Measurements from ENCODE around the gene RGPD5. TPM values are rescaled to one million over a fixed set of nuclear protein-coding genes. Genes with fewer than 3 reads are reported as not detected.
"Not testable (repeated sequence)": the region's sequence is repeated elsewhere in the genome, so short reads cannot be mapped to it uniquely, and the experiment has no call there.

Gene RGPD5
- total and polyA plus RNA-seq, 8 donors = 3.5 to 160 (median 6.4) TPM

DNA sequence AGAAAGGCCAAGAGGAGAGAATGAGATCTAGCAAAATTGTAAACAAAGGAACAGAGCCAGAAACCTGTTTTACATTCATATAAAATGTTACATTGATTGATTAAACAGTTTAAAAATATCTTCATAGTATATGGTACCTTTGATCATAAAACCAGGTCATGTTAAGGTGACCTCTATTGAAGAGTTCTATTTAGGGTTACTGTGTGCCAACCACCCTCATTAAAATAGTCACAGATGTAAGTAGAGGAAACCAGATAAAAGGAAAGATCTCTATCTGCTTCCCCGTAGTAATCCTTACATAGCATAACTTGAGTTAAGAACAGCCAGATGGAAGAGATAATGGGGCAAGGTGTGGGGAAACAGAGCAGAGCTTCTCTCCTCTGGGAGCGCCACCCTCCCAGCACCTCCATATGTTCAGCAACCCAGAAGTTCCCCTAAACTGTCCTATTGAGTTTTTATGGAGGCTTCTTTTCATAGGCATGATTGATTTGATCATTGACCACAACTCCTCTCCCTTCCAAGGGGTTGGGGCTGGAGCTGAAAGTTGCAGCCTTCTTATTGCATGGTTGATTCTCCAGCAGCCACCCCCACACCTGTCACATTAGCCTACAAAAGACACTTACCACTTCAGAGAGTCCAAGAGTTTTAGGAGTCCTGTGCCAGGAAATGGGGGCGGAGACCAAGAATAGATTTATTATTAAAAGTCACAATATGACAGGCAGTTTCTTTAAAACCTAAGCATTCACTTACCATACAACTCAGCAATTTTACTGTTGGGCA, 101.2 kb downstream of the RGPD5 start:
- H3K4me3 ChIP-seq; H3K9me3 ChIP-seq; H3K27ac ChIP-seq; H3K27me3 ChIP-seq; H3K36me3 ChIP-seq; intact Hi-C loops (cut with DNase I; ENCODE audit: low total_unique reads); DNase-seq; H3K4me1 ChIP-seq: not testable (repeated sequence)
- WGBS, 5 donors = no CpG with 5 or more reads among the region's 3 CpGs

DNA sequence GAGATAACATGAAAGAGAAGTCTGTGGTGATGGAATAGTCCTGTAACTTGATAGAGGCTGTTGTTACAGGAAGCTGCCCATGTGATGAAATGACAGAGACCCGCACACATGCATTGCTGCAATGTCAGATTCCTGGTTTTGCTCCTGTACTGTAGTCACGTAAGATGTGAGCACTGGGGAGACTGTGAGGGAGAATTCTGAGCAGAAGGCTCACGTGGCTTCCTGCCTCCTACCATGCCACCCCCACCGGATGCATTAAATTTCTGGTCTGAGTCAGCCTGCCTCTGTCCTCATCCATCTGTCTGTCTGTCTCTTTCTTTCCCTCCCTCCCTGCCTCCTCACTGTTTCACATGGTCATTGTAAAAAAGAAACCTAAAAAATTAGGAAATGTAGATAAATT, 102.1 kb downstream of the RGPD5 start:
- intact Hi-C loops (cut with DNase I; ENCODE audit: low total_unique reads); H3K4me1 ChIP-seq; H3K4me3 ChIP-seq; H3K27me3 ChIP-seq; H3K9me3 ChIP-seq; H3K27ac ChIP-seq; H3K36me3 ChIP-seq; DNase-seq: not testable (repeated sequence)
- WGBS, 5 donors = no CpG with 5 or more reads among the region's 4 CpGs

DNA sequence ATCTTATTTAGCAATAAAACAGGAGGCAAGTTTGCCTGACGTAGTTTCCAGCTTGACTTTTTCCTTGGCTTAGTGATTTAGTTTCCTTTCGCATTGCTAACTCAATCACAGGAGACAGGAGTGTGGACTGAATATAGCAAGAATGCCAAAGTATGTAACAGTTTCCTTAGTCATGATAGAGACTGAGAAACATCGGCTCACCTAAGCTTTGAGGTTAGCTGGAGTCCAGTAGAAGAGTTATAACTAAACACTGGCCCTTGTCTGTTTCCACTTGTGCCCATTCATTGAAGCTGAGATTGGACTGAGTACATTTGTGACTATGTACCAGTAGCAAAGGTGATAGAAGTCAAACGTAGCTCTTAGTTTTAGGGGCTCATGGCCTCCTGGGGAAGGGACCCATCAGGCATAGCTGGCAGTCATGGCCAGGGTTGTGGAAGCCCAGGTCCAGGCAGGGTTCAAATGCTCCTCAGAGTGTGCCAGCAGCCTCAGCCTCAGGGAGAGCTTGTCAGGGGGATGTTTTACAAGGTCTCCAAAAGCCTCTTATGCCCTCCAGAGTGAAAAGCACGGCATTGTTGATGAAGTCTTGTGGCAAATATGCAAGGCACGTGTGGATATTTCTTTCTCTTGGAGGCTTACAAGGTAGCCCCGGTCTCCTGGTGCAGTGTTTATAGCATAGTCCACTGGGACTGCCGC, 103.8 kb downstream of the RGPD5 start:
- H3K27me3 ChIP-seq; H3K9me3 ChIP-seq; intact Hi-C loops (cut with DNase I; ENCODE audit: low total_unique reads); H3K4me1 ChIP-seq; H3K27ac ChIP-seq; H3K36me3 ChIP-seq; DNase-seq; H3K4me3 ChIP-seq: not testable (repeated sequence)
- WGBS, 5 donors = no CpG with 5 or more reads among the region's 8 CpGs

DNA sequence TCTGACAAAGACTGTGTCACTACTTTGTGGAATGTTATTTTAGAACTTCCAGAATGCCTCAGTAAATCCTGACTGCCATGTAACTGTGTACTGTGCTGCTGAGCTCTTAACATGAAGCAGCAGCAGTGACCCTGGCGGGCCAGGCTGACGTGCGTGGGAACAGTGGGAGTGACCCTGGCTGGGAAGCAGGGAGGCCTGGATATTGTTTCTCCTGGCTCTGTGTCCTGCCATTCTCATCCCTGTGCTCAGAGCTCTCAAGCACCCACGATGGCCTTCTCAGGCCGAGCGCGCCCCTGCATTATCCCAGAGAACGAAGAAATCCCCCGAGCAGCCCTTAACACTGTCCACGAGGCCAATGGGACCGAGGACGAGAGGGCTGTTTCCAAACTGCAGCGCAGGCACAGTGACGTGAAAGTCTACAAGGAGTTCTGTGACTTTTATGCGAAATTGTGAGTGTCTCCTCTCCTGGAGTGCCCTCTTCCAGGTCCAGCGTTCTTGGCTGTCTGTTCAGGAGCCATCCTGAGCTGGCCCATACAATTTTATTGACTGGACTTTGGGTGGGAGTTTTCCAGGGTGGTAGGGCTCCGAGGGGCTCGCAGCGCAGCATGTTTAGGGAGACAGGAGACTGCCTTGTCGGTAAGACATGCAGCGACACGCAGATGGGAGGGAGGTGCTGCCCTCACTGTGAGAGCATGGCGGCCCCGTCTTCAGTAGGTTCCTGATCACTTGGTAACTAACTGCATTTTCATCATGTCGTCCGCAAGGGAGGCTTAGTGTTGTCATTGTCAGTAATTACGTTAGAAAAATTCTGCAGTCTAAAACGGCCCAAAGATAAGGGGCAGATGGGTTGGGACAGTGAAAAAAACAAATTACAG, 104.6 kb downstream of the RGPD5 start, which contains the start of gene LIMS3:
TSS of gene LIMS3 (plus strand) at position 227 of the 875 bp plus-strand sequence. CDS start at position 268, 41 bp downstream.
- H3K9me3 ChIP-seq, H3K4me1 ChIP-seq: not testable (repeated sequence)
- no CpG with 5 or more reads among the region's 28 CpGs for WGBS, 5 donors

GRCh38 chr2:109905796-109906195, 111.7 kb downstream of the RGPD5 start:
- H3K4me1 ChIP-seq; DNase-seq; H3K4me3 ChIP-seq; H3K9me3 ChIP-seq; H3K27me3 ChIP-seq; intact Hi-C loops (cut with DNase I; ENCODE audit: low total_unique reads); H3K36me3 ChIP-seq; H3K27ac ChIP-seq: not testable (repeated sequence)
- WGBS, 5 donors = no CpG with 5 or more reads among the region's 8 CpGs

More for the DNA sequence above, 104.6 kb downstream of the RGPD5 start, which contains the start of gene LIMS3:
- H3K27me3 ChIP-seq; intact Hi-C loops (cut with DNase I; ENCODE audit: low total_unique reads); H3K4me3 ChIP-seq; H3K36me3 ChIP-seq; DNase-seq; H3K27ac ChIP-seq: not testable (repeated sequence)

Other genes with a start within 250 kb of the RGPD5 start
- gene SEPTIN10, start 180.3 kb upstream of the RGPD5 start, total RNA-seq = 100 to 1,000 TPM in 1 of 5 donors, 10 to 100 TPM in 4; 29.0 to 101 (median 54.9) TPM
- gene SEPTIN10, start 180.3 kb upstream of the RGPD5 start, polyA plus RNA-seq = 10 to 100 TPM; 24.9 to 41.9 (median 31.0) TPM
- gene SOWAHC, start 179.9 kb upstream of the RGPD5 start, total RNA-seq = 10 to 100 TPM in 4 of 5 donors, 1 to 10 TPM in 1; 5.3 to 93.9 (median 16.7) TPM
- 1 to 10 TPM; 3.3 to 7.6 (median 7.2) TPM for gene SOWAHC, start 179.9 kb upstream of the RGPD5 start, polyA plus RNA-seq
- gene LIMS3, start 104.4 kb downstream of the RGPD5 start, total RNA-seq = 1 to 10 TPM in 2 of 5 donors, not detected in 3; 2.6 to 3.6 TPM
- 1 to 10 TPM in 2 of 3 donors, under 1 TPM in 1; 0.50 to 2.7 (median 2.1) TPM for gene LIMS3, start 104.4 kb downstream of the RGPD5 start, polyA plus RNA-seq

Data from stomach (tissue), 9 donors.